GM12891 (cell line): Measurements from ENCODE around the gene FGF12.

Experiments used
- PAX5 ChIP-seq: IDR thresholded peaks from 2 replicates; pipeline ENCODE4 v1.6.1; 2011; ENCODE audit warnings: low read length, moderate library complexity, mild to moderate bottlenecking; ENCODE audit not compliant: insufficient read depth, severe bottlenecking
- POLR2A ChIP-seq: IDR thresholded peaks from 2 replicates; pipeline ENCODE4 v1.6.1; 2011; ENCODE audit warnings: low read depth, low read length, control low read depth
- POLR2AphosphoS5 ChIP-seq: IDR thresholded peaks from 2 replicates; pipeline ENCODE4 v1.6.1; 2011; ENCODE audit warnings: low read depth, low read length, control low read depth
- TAF1 ChIP-seq: IDR thresholded peaks from 2 replicates; pipeline ENCODE4 v1.6.1; 2011; ENCODE audit warnings: low read depth, low read length, control low read depth

DNA sequence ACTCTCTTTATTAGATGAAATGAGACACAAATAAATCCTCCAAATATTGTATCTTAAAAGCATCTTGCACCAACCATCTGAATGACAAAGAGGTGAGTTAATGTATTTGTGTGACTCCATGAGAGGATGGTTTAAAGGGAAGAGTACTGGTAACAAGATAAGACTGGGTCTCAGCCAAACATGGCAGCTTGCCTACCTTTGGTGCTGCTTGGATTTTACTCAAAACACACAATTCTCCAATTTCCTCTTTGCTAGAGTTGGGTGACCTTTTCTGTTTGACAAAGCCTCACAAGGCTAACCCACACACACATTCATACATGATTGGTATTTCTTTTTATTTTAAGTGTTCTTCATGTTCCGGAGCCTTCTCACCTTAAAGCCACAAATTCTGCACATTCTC, 506.4 kb downstream of the FGF12 start:
- no peak for TF ChIP-seq POLR2A
- TF ChIP-seq POLR2AphosphoS5: no peak
- no peak for TF ChIP-seq PAX5
- no peak for TF ChIP-seq TAF1
